Mesendoderm (in vitro differentiated cells): Measurements from ENCODE around the gene LAD1.
A peak's percentile ranks its signal among the peaks of the same experiment; 100 is the strongest.

Experiments used
- DNase-seq: peaks from one replicate; pipeline ENCODE4 v3.0.0; 2013
- H2AK5ac ChIP-seq: 2 replicates; pipeline ENCODE4 v1.6.1; 2013; ENCODE audit warnings: low read length, inconsistent platforms
- H2BK120ac ChIP-seq: 2 replicates; pipeline ENCODE4 v1.6.1; 2013; ENCODE audit warnings: low read depth, mild to moderate bottlenecking, low read length, moderate library complexity, mixed read lengths
- H2BK15ac ChIP-seq: replicated peaks from 2 replicates; pipeline ENCODE4 v1.6.1; 2013; ENCODE audit warnings: low read depth, mild to moderate bottlenecking, moderate library complexity
- H2BK5ac ChIP-seq: 2 replicates; pipeline ENCODE4 v1.6.1; 2013; ENCODE audit warnings: low read length, inconsistent platforms
- H3K18ac ChIP-seq: 2 replicates; pipeline ENCODE4 v1.6.1; 2013; ENCODE audit warnings: mild to moderate bottlenecking, low read length, mixed read lengths
- H3K23ac ChIP-seq: one replicate; pipeline ENCODE4 v1.6.1; 2013; ENCODE audit warnings: low read length
- H3K27ac ChIP-seq: 2 replicates; pipeline ENCODE4 v1.5.1; 2013; ENCODE audit warnings: low read depth, mild to moderate bottlenecking, inconsistent platforms, low read length, moderate library complexity
- H3K27me3 ChIP-seq: 2 replicates; pipeline ENCODE4 v1.6.1; 2013; ENCODE audit warnings: low read length, control low read depth, mild to moderate bottlenecking, inconsistent platforms; ENCODE audit not compliant: insufficient read depth, poor library complexity
- H3K36me3 ChIP-seq: 2 replicates; pipeline ENCODE4 v1.6.1; 2013; ENCODE audit warnings: low read length, inconsistent platforms; ENCODE audit not compliant: control insufficient read depth, insufficient read depth
- H3K4ac ChIP-seq: one replicate; pipeline ENCODE4 v1.6.1; 2013; ENCODE audit warnings: low read depth, mild to moderate bottlenecking, low read length, moderate library complexity
- H3K4me1 ChIP-seq: 2 replicates; pipeline ENCODE4 v1.6.1; 2013; ENCODE audit warnings: low read depth, low read length, inconsistent platforms; ENCODE audit not compliant: control insufficient read depth
- H3K4me2 ChIP-seq: 2 replicates; pipeline ENCODE4 v1.6.1; 2013; ENCODE audit warnings: low read length
- H3K4me3 ChIP-seq: 2 replicates; pipeline ENCODE4 v1.5.1; 2013; ENCODE audit warnings: mild to moderate bottlenecking, low read length
- H3K56ac ChIP-seq: one replicate; pipeline ENCODE4 v1.6.1; 2013; ENCODE audit warnings: low read length
- H3K79me1 ChIP-seq: 2 replicates; pipeline ENCODE4 v1.6.1; 2013; ENCODE audit warnings: low read length, inconsistent platforms
- H3K79me2 ChIP-seq: 2 replicates; pipeline ENCODE4 v1.6.1; 2013; ENCODE audit warnings: mild to moderate bottlenecking, low read length; ENCODE audit not compliant: control insufficient read depth, insufficient read depth
- H3K9ac ChIP-seq: 2 replicates; pipeline ENCODE4 v1.6.1; 2013; ENCODE audit warnings: low read length, inconsistent platforms
- H4K5ac ChIP-seq: one replicate; pipeline ENCODE4 v1.6.1; 2013; ENCODE audit warnings: low read length
- H4K8ac ChIP-seq: one replicate; pipeline ENCODE4 v1.6.1; 2013; ENCODE audit warnings: low read depth, mild to moderate bottlenecking, control low read depth, low read length, moderate library complexity
- WGBS: extraction: QIAGEN DNeasy Blood & Tissue Kit; methylation state at CpG from one replicate; pipeline ENCODE4 v1.1.7; 2013; ENCODE audit warnings: low lambda C conversion rate, missing lambda C conversion rate; ENCODE audit not compliant: insufficient coverage; ENCODE audit errors: extremely low coverage; 5-methylcytosine and 5-hydroxymethylcytosine counted together

Gene LAD1

DNA sequence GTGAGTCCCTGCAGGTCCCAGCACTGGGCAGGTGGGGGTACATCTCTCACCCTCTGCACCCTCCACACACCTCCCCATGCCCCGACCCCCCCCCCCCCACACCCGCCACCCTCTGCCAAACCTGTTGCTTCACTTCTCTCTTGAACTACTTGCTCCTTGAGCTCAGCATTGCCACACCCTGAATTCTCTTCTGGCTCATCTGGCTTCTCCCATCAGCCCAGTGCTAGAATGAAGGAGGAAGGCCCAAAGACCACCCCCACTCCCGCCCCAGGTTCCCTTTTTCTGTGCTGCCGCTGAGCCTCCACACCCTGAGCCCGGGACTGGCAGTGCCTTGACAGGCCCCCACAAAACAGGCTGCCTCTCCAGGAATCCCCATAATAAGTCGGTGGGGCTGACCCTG, 28.8 kb upstream of the LAD1 start:
- H3K18ac ChIP-seq = no peak overlapping the region
- DNase-seq = no peak
- no peak overlapping the region for H4K8ac ChIP-seq
- no peaks in the 10 kb centered on the region for H3K79me2 ChIP-seq
- H3K4me3 ChIP-seq = no peak overlapping the region
- H2AK5ac ChIP-seq = no peak overlapping the region
- H3K4ac ChIP-seq = no peak overlapping the region
- H2BK15ac ChIP-seq = no peak overlapping the region
- no peak overlapping the region for H4K5ac ChIP-seq
- H3K23ac ChIP-seq = no peak overlapping the region
- no peaks in the 10 kb centered on the region for H3K79me1 ChIP-seq
- H3K4me1 ChIP-seq = no peaks in the 10 kb centered on the region
- H3K4me2 ChIP-seq = no peak overlapping the region
- no CpG with 5 or more reads among the region's 6 CpGs for WGBS
- no peak overlapping the region for H2BK120ac ChIP-seq
- no peaks in the 10 kb centered on the region for H3K27me3 ChIP-seq
- no peaks in the 10 kb centered on the region for H3K36me3 ChIP-seq
- no peak overlapping the region for H3K9ac ChIP-seq
- no peak overlapping the region for H3K56ac ChIP-seq
- H2BK5ac ChIP-seq = no peak overlapping the region
- H3K27ac ChIP-seq = no peak overlapping the region

DNA sequence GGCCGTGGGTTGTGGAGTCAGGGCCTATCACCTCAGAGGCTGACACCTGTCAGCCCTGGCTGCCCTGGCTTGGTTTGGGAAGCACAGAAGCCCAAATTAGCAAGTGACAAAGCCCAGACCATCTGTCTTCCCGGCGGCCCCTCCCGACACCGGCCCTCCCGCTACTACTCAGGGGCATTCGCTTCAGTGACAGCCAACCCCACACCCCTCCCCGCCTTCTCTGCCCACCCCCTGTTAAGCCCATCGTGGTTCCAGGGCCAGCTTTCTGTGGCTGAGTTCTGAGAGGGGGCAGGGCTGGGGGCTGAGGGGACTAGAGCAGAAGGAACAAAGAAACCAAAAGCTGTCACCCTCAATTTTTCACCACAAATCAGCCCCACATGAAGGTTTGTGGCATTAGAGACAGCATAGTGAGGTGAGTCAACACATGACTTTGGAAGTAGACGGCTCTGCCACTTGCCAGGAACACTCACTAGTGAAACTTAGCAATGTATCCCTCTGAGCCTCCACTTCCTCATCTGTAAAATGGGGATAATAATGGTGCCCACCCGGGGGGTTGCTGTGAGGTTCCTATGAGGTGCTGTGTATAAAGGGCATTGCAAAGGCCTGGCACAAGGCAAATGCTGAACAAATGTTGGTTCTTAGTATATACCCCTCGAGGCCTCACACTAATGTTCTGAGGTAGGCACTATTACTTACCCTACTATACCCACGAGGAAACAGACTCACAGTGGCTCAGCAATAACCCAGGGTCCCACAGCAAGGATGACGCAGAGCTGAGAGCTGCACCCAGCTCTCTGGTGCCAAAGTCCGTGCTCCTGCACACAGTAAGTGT, 27.6 kb upstream of the LAD1 start:
- Histone ChIP-seq H3K9ac (no peak overlapping the region), H2BK5ac (no peak overlapping the region), H2BK120ac (no peak overlapping the region), H3K27me3 (no peaks in the 10 kb centered on the region), H4K8ac (no peak overlapping the region), H3K79me1 (no peaks in the 10 kb centered on the region), H3K4me3 (no peak overlapping the region), H3K36me3 (no peaks in the 10 kb centered on the region), H2BK15ac (no peak overlapping the region), H4K5ac (no peak overlapping the region), H3K4ac (no peak overlapping the region), H3K18ac (no peak overlapping the region), H3K56ac (no peak overlapping the region), H3K27ac (no peak overlapping the region), H3K4me1 (no peaks in the 10 kb centered on the region), H3K4me2 (no peak overlapping the region), H3K79me2 (no peaks in the 10 kb centered on the region), H2AK5ac (no peak overlapping the region), H3K23ac (no peak overlapping the region)
- no CpG with 5 or more reads among the region's 15 CpGs for WGBS
- DNase-seq = peak; percentile 42

DNA sequence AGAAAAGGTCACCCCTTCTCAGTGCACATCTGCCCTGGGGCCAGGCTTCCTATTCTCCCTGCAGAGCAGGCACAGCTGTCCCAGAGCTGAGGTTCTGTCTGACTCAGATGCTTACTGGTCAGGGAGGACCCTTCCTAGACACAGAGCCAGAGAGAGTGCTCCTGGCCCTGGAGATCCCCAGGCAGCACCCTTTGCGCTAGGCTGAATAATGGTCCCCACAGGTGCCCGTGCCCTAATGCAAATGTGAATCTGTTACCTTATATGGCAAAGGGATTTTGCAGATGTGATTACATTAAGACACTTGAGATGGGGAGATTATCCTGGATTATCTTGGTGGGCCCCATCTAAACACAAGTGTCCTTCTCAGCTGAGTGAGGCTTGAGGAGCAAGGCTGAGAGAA, 25.0 kb upstream of the LAD1 start:
- no peak overlapping the region for H3K56ac ChIP-seq
- H3K18ac ChIP-seq = no peak overlapping the region
- H3K4ac ChIP-seq = no peak overlapping the region
- no peaks in the 10 kb centered on the region for H3K79me1 ChIP-seq
- H3K4me2 ChIP-seq = no peak overlapping the region
- no peak overlapping the region for H2BK5ac ChIP-seq
- WGBS = no CpG with 5 or more reads among the region's 2 CpGs
- no peak overlapping the region for H4K8ac ChIP-seq
- no peak overlapping the region for H3K4me3 ChIP-seq
- no peak overlapping the region for H4K5ac ChIP-seq
- H3K27me3 ChIP-seq = no peaks in the 10 kb centered on the region
- H3K9ac ChIP-seq = no peak overlapping the region
- no peak overlapping the region for H3K27ac ChIP-seq
- H2BK120ac ChIP-seq = no peak overlapping the region
- H2AK5ac ChIP-seq = no peak overlapping the region
- no peak overlapping the region for H2BK15ac ChIP-seq
- no peak for DNase-seq
- H3K23ac ChIP-seq = no peak overlapping the region
- H3K36me3 ChIP-seq = no peaks in the 10 kb centered on the region
- H3K79me2 ChIP-seq = no peaks in the 10 kb centered on the region
- no peaks in the 10 kb centered on the region for H3K4me1 ChIP-seq

DNA sequence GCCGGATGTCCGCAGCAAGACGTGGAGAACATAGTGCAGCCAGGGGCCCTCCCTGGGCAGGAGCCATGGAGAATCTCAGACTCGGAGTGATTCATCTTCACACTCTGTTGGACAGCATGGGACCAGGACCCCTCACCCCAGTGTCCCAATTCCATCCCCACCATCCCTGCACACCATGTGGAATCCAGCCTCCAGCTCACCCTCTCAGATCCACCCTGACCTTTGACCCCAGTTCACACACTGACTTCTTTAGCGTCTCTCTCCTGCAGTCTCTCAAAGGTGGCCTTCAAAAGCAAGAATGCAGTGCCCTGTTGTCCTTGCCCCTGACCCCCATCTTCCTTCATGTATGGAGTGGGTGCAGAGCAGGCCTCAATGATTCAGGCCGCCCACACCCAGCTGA, 24.5 kb upstream of the LAD1 start:
- H2BK15ac ChIP-seq = no peak overlapping the region
- DNase-seq = no peak
- no peaks in the 10 kb centered on the region for H3K36me3 ChIP-seq
- no peak overlapping the region for H4K5ac ChIP-seq
- H3K27ac ChIP-seq = no peak overlapping the region
- H3K79me2 ChIP-seq = no peaks in the 10 kb centered on the region
- H3K4ac ChIP-seq = no peak overlapping the region
- H2BK120ac ChIP-seq = no peak overlapping the region
- H3K9ac ChIP-seq = no peak overlapping the region
- no peak overlapping the region for H4K8ac ChIP-seq
- no peaks in the 10 kb centered on the region for H3K79me1 ChIP-seq
- H3K4me3 ChIP-seq = no peak overlapping the region
- no peak overlapping the region for H3K23ac ChIP-seq
- no CpG with 5 or more reads among the region's 6 CpGs for WGBS
- no peak overlapping the region for H2AK5ac ChIP-seq
- no peak overlapping the region for H3K4me2 ChIP-seq
- H3K56ac ChIP-seq = no peak overlapping the region
- H2BK5ac ChIP-seq = no peak overlapping the region
- H3K18ac ChIP-seq = no peak overlapping the region
- H3K27me3 ChIP-seq = no peaks in the 10 kb centered on the region
- no peaks in the 10 kb centered on the region for H3K4me1 ChIP-seq

DNA sequence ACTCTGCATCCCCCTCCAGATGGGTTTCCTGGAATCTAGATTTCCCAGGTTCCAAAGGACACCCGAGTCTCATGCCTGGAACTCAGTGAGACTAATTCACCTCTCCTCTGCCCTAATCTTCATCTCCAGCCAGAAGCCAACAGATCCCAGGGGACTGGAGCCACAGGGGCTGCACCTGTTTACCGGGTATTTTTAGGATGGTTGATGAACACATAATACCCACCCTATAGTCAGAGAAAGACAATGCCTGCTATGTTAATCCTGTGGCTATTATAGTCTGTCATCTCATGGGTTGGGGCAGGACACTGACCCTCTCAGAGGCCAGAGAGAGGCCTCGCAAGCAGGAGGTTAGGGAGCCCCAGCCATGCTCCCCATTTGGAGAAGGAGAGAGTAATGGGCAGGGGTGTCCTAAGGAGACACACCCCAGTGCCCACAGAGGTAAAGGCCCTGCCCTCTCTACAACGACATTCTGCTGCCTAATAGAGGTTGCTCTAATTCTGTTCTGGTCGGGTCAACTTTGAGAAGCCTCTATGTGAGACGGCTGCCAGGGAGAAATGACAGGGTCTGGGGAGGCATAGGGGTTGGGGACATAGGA, 23.4 kb upstream of the LAD1 start:
- Histone ChIP-seq H3K18ac (no peak overlapping the region), H3K4ac (no peak overlapping the region), H3K27me3 (no peaks in the 10 kb centered on the region), H3K56ac (no peak overlapping the region), H3K79me2 (no peaks in the 10 kb centered on the region), H3K9ac (no peak overlapping the region), H3K79me1 (no peaks in the 10 kb centered on the region), H2BK120ac (no peak overlapping the region), H4K8ac (no peak overlapping the region), H3K27ac (no peak overlapping the region), H4K5ac (no peak overlapping the region), H2BK5ac (no peak overlapping the region), H2AK5ac (no peak overlapping the region), H3K4me2 (no peak overlapping the region), H2BK15ac (no peak overlapping the region), H3K4me1 (no peaks in the 10 kb centered on the region), H3K23ac (no peak overlapping the region), H3K4me3 (no peak overlapping the region), H3K36me3 (no peaks in the 10 kb centered on the region)
- WGBS = no CpG with 5 or more reads among the region's 6 CpGs
- no peak for DNase-seq
